Osteoblast (primary cell): Measurements from ENCODE around the gene RPRD1B. TPM values are rescaled to one million over a fixed set of nuclear protein-coding genes. Genes with fewer than 3 reads are reported as not detected.
A peak's percentile ranks its signal among the peaks of the same experiment; 100 is the strongest.

Experiments used
- DNase-seq: peaks from one replicate; pipeline ENCODE4 v3.0.0; 2011; ENCODE audit warnings: low spot score, mixed read lengths; ENCODE audit not compliant: insufficient read length; ENCODE audit errors: missing footprints
- H2AFZ ChIP-seq: 2 replicates; pipeline ENCODE4 v1.6.0; 2011; ENCODE audit warnings: mild to moderate bottlenecking, low read length
- H3K27ac ChIP-seq: 2 replicates; pipeline ENCODE4 v1.5.1; 2011; ENCODE audit warnings: mild to moderate bottlenecking, low read depth, low read length, moderate library complexity
- H3K27me3 ChIP-seq: 2 replicates; pipeline ENCODE4 v1.6.0; 2012; ENCODE audit warnings: mild to moderate bottlenecking, control low read depth, inconsistent platforms, low read length, moderate library complexity; ENCODE audit not compliant: insufficient read depth
- H3K36me3 ChIP-seq: 2 replicates; pipeline ENCODE4 v1.5.1; 2011; ENCODE audit warnings: mild to moderate bottlenecking, low read length, control low read depth, moderate library complexity; ENCODE audit not compliant: insufficient read depth
- H3K4me1 ChIP-seq: 2 replicates; pipeline ENCODE4 v1.5.1; 2011; ENCODE audit warnings: mild to moderate bottlenecking, low read length, control low read depth, moderate library complexity; ENCODE audit not compliant: insufficient read depth
- H3K4me2 ChIP-seq: 2 replicates; pipeline ENCODE4 v1.6.0; 2011; ENCODE audit warnings: mild to moderate bottlenecking, low read length; ENCODE audit not compliant: insufficient read depth
- H3K4me3 ChIP-seq: fragments of 200-600 bp; sonication (generic); 3 replicates; pipeline ENCODE4 v1.5.1; 2012; ENCODE audit warnings: mild to moderate bottlenecking, low read length, inconsistent platforms; ENCODE audit not compliant: insufficient read depth
- H3K79me2 ChIP-seq: 2 replicates; pipeline ENCODE4 v1.6.0; 2012; ENCODE audit warnings: mild to moderate bottlenecking, low read length, control low read depth, inconsistent platforms; ENCODE audit not compliant: insufficient read depth
- H3K9me3 ChIP-seq: 2 replicates; pipeline ENCODE4 v1.5.1; 2011; ENCODE audit warnings: low read depth, low read length, control low read depth
- H4K20me1 ChIP-seq: 2 replicates; pipeline ENCODE4 v1.6.0; 2012; ENCODE audit warnings: mild to moderate bottlenecking, low read length, control low read depth; ENCODE audit not compliant: insufficient read depth
- total RNA-seq: library from RNA; depleted of rRNA; stranded (reverse); fragments of >200 nt; gene quantifications from 2 replicates; pipeline ENCODE4 v1.2.3, GENCODE V29; 2012
- TF ChIP-seq, protein P1 (sequence below): IDR thresholded peaks from 2 replicates; pipeline ENCODE4 v1.5.1; 2011; ENCODE audit warnings: mild to moderate bottlenecking, low read depth, low read length, moderate library complexity; ENCODE audit errors: extremely low read depth

Gene RPRD1B
- total RNA-seq, 1 donor = 29.3 TPM

- H4K20me1 ChIP-seq = peaks cover 7% of the 10 kb centered on the region
- no peaks in the 10 kb centered on the region for H3K79me2 ChIP-seq
- H3K27me3 ChIP-seq = no peaks in the 10 kb centered on the region
- peaks cover 29% of the 10 kb centered on the region for H3K4me1 ChIP-seq
- H3K9me3 ChIP-seq = no peaks in the 10 kb centered on the region
- TF ChIP-seq, protein P1, sequence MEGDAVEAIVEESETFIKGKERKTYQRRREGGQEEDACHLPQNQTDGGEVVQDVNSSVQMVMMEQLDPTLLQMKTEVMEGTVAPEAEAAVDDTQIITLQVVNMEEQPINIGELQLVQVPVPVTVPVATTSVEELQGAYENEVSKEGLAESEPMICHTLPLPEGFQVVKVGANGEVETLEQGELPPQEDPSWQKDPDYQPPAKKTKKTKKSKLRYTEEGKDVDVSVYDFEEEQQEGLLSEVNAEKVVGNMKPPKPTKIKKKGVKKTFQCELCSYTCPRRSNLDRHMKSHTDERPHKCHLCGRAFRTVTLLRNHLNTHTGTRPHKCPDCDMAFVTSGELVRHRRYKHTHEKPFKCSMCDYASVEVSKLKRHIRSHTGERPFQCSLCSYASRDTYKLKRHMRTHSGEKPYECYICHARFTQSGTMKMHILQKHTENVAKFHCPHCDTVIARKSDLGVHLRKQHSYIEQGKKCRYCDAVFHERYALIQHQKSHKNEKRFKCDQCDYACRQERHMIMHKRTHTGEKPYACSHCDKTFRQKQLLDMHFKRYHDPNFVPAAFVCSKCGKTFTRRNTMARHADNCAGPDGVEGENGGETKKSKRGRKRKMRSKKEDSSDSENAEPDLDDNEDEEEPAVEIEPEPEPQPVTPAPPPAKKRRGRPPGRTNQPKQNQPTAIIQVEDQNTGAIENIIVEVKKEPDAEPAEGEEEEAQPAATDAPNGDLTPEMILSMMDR = no peak
- H3K27ac ChIP-seq = no peak overlapping the region
- DNase-seq = no peak
- H3K4me3 ChIP-seq = no peak overlapping the region
- H2AFZ ChIP-seq = no peak overlapping the region
- H3K36me3 ChIP-seq = peaks cover 6% of the 10 kb centered on the region
- no peak overlapping the region for H3K4me2 ChIP-seq
These were observed 43.8 kb upstream of the RPRD1B start for GRCh38 chr20:37989601-37990295.

DNA sequence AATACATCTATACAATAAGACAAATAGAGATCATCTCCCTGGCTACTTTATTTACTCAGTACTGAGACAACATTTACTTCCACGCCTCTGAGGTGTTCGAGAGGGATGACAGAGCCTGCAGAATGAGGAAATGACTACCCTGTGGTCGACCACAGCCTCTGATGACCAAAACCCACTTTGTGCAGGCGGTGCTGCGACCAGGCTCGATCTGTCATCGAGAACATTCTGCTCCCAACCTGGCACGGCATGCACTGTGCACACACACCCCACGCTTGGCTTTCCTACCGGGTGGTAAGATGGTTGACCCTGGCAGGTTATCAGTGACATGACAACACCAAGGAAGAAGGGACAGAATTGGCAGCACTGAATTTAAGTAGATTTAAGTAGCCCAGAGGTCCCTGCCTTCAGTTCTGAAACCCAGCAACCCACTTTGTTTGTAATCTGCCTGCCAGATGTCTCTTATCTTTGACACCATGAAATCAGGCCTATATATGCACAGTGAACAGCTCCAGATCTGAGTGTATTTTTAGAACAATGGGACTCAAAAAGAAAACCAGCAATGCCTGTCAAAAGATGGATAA lies 42.9 kb upstream of the RPRD1B start:
- Histone ChIP-seq H3K27ac (peak overlapping the region; percentile 6), H4K20me1 (peaks cover 7% of the 10 kb centered on the region)
- TF ChIP-seq, protein P1 = no peak

GRCh38 chr20:37991157-37991866 lies 42.2 kb upstream of the RPRD1B start:
- H3K79me2 ChIP-seq = no peaks in the 10 kb centered on the region
- H3K4me3 ChIP-seq = no peak overlapping the region
- no peaks in the 10 kb centered on the region for H3K9me3 ChIP-seq
- TF ChIP-seq, protein P1 = no peak
- H3K27ac ChIP-seq = peak overlapping the region; percentile 6
- H3K4me1 ChIP-seq = peaks cover 30% of the 10 kb centered on the region
- H3K36me3 ChIP-seq = peaks cover 20% of the 10 kb centered on the region
- DNase-seq = no peak
- no peak overlapping the region for H2AFZ ChIP-seq
- peaks cover 7% of the 10 kb centered on the region for H4K20me1 ChIP-seq
- H3K27me3 ChIP-seq = no peaks in the 10 kb centered on the region
- H3K4me2 ChIP-seq = no peak overlapping the region

More for the DNA sequence above, 42.9 kb upstream of the RPRD1B start:
- Histone ChIP-seq H3K27me3 (no peaks in the 10 kb centered on the region), H3K9me3 (no peaks in the 10 kb centered on the region), H3K4me3 (no peak overlapping the region), H3K4me1 (peaks cover 30% of the 10 kb centered on the region), H2AFZ (no peak overlapping the region), H3K4me2 (no peak overlapping the region), H3K79me2 (no peaks in the 10 kb centered on the region), H3K36me3 (peaks cover 14% of the 10 kb centered on the region)
- peak; percentile 73 for DNase-seq

GRCh38 chr20:37991908-37992307 lies 41.6 kb upstream of the RPRD1B start:
- Histone ChIP-seq H4K20me1 (peaks cover 7% of the 10 kb centered on the region), H3K4me1 (peaks cover 30% of the 10 kb centered on the region), H3K79me2 (no peaks in the 10 kb centered on the region), H2AFZ (no peak overlapping the region), H3K36me3 (peaks cover 26% of the 10 kb centered on the region), H3K4me2 (no peak overlapping the region), H3K27me3 (no peaks in the 10 kb centered on the region), H3K4me3 (no peak overlapping the region), H3K27ac (no peak overlapping the region), H3K9me3 (no peaks in the 10 kb centered on the region)
- TF ChIP-seq, protein P1 = no peak
- no peak for DNase-seq
